HS-5 (cell line): ENCODE data around the gene AURKA.
"Not testable (repeated sequence)": the region's sequence is repeated elsewhere in the genome, so short reads cannot be mapped to it uniquely, and the experiment has no call there.

Experiments used
- DNase-seq: peaks from one replicate; pipeline ENCODE4 v3.0.0-alpha.2; 2012; ENCODE audit warnings: low read depth

Gene AURKA

GRCh38 chr20:56358600-56359211 lies 33.3 kb downstream of the AURKA start, which contains the start of gene FAM210B:
Gene FAM210B, plus strand, starts transcription at chr20:56358974. Its CDS starts 32 bp downstream, at chr20:56359006.
- DNase-seq: peak; percentile 37

- DNase-seq: no peak
Observed at GRCh38 chr20:56358070-56358469, 33.9 kb downstream of the AURKA start.

GRCh38 chr20:56353356-56353755 lies 38.7 kb downstream of the AURKA start:
- no peak for DNase-seq

GRCh38 chr20:56352345-56353055 lies 39.5 kb downstream of the AURKA start:
- peak; percentile 45 for DNase-seq

GRCh38 chr20:56350842-56351241 lies 41.2 kb downstream of the AURKA start:
- peak; percentile 86 for DNase-seq

- no peak for DNase-seq
Observed at GRCh38 chr20:56348746-56349145, 43.3 kb downstream of the AURKA start.

- no peak for DNase-seq
Observed at GRCh38 chr20:56348305-56348693, 43.7 kb downstream of the AURKA start.

- no peak for DNase-seq
Observed at GRCh38 chr20:56347628-56348304, 44.2 kb downstream of the AURKA start.

- DNase-seq: no peak
Observed at GRCh38 chr20:56345911-56346310, 46.1 kb downstream of the AURKA start.

- no peak for DNase-seq
Observed at GRCh38 chr20:56343861-56344381, 48.1 kb downstream of the AURKA start.

- no peak for DNase-seq
Observed at GRCh38 chr20:56342783-56343182, 49.2 kb downstream of the AURKA start.

- not testable (repeated sequence) for DNase-seq
Observed at GRCh38 chr20:56336709-56337108, 55.3 kb downstream of the AURKA start.

GRCh38 chr20:56328861-56329260 lies 63.2 kb downstream of the AURKA start:
- DNase-seq: no peak

- DNase-seq: no peak
Observed at GRCh38 chr20:56324806-56325205, 67.2 kb downstream of the AURKA start.

GRCh38 chr20:56323656-56324055 lies 68.4 kb downstream of the AURKA start:
- no peak for DNase-seq

GRCh38 chr20:56323206-56323605 lies 68.8 kb downstream of the AURKA start:
- no peak for DNase-seq

- no peak for DNase-seq
Observed at GRCh38 chr20:56322681-56323080, 69.3 kb downstream of the AURKA start.
